Endothelial cell of umbilical vein (primary cell): ENCODE measurements around the gene MLLT6. TPM values are rescaled to one million over a fixed set of nuclear protein-coding genes. Genes with fewer than 3 reads are reported as not detected.

ENCODE experiments used
- BruUV-seq: library from RNA; stranded (reverse); fragments of 400-500 nt; replicated peaks from 2 replicates; lab custom pipeline; 2021; lab: Mats Ljungman, UMichigan
- CTCF ChIA-PET: fragments of 300-600, 350-600 bp; sonication (Branson Sonifier 250); formaldehyde crosslinking; loops from one replicate; lab custom pipeline; 2021; ENCODE audit warnings: antibody characterized with exemption, inconsistent platforms; lab: Charles Lee
- POLR2A ChIA-PET: fragments of 300-600, 350-600 bp; sonication (Branson Sonifier 250); formaldehyde crosslinking; loops from one replicate; lab custom pipeline; 2021; ENCODE audit warnings: antibody characterized with exemption, inconsistent platforms; lab: Charles Lee
- DNase-seq: peaks from one replicate; pipeline ENCODE4 v3.0.0-alpha.2; 2011; ENCODE audit warnings: low read depth, low spot score
- FAIRE-seq: peaks from 2 replicates; lab custom pipeline; 2011; peaks lifted over from hg19 to GRCh38; lab: Jason Lieb, UNC
- H2AFZ ChIP-seq: 2 replicates; pipeline ENCODE4 v1.6.0; 2012; ENCODE audit warnings: low read depth, low read length, control low read depth, inconsistent platforms
- H3K27ac ChIP-seq: 2 replicates; pipeline ENCODE4 v1.5.1; 2011; ENCODE audit warnings: low read depth, mild to moderate bottlenecking, control low read depth, low read length, moderate library complexity; ENCODE audit not compliant: insufficient read depth
- H3K27me3 ChIP-seq, 2 experiments: 2 replicates each; pipeline versions ENCODE4 v1.6.0 to v1.6.1; 2011; ENCODE audit warnings: low read length in 2 of 2, mixed read lengths in 1 of 2; ENCODE audit not compliant: control insufficient read depth in 2 of 2, insufficient read depth in 2 of 2
- H3K36me3 ChIP-seq, 2 experiments: 2 replicates in 1 of 2; 3 replicates in 1 of 2; pipeline ENCODE4 v1.5.1; 2011; ENCODE audit warnings: low read length in 2 of 2, mild to moderate bottlenecking in 1 of 2, moderate library complexity in 1 of 2; ENCODE audit not compliant: control insufficient read depth in 2 of 2, insufficient read depth in 2 of 2; ENCODE audit errors: extremely low read depth in 1 of 2
- H3K4me1 ChIP-seq: 3 replicates; pipeline ENCODE4 v1.5.1; 2011; ENCODE audit warnings: mild to moderate bottlenecking, low read length; ENCODE audit not compliant: control insufficient read depth, insufficient read depth; ENCODE audit errors: extremely low read depth
- H3K4me2 ChIP-seq: 2 replicates; pipeline ENCODE4 v1.6.1; 2011; ENCODE audit warnings: low read length, control low read depth, mixed read lengths; ENCODE audit not compliant: insufficient read depth
- H3K4me3 ChIP-seq, 3 experiments: fragments of 200-600 bp in 1 of 3; sonication (generic), shearing (Covaris generic) in 1 of 3; replicated peaks in 1 of 3; 2 replicates each; pipeline ENCODE4 v1.5.1; 2011 to 2016; ENCODE audit warnings: control low read depth in 3 of 3, low read length in 3 of 3, mild to moderate bottlenecking in 2 of 3, inconsistent platforms in 1 of 3, low read depth in 1 of 3, moderate library complexity in 1 of 3; ENCODE audit not compliant: insufficient read depth in 1 of 3
- H3K79me2 ChIP-seq: 2 replicates; pipeline ENCODE4 v1.6.0; 2012; ENCODE audit warnings: low read length, inconsistent platforms; ENCODE audit not compliant: control insufficient read depth, insufficient read depth
- H3K9ac ChIP-seq: replicated peaks from 2 replicates; pipeline ENCODE3; 2011; ENCODE audit warnings: low read length, control low read depth; ENCODE audit not compliant: insufficient read depth; ENCODE audit errors: extremely low read depth
- H3K9me1 ChIP-seq: replicated peaks from 3 replicates; pipeline ENCODE4 v1.6.0; 2011; ENCODE audit warnings: mild to moderate bottlenecking, low read length; ENCODE audit not compliant: control insufficient read depth, insufficient read depth; ENCODE audit errors: extremely low read depth
- H3K9me3 ChIP-seq: replicated peaks from 2 replicates; pipeline ENCODE4 v1.5.1; 2012; ENCODE audit warnings: low read length, inconsistent platforms; ENCODE audit not compliant: control insufficient read depth, insufficient read depth
- H4K20me1 ChIP-seq: replicated peaks from 2 replicates; pipeline ENCODE3; 2011; ENCODE audit warnings: mild to moderate bottlenecking, low read length; ENCODE audit not compliant: control insufficient read depth, insufficient read depth; ENCODE audit errors: extremely low read depth
- CTCF ChIP-seq, 2 donors: IDR thresholded peaks; 1 replicate in 1 of 2; 2 replicates in 1 of 2; pipeline ENCODE4 v1.5.1; 2011; ENCODE audit warnings: low read length in 2 of 2, mild to moderate bottlenecking in 2 of 2, moderate library complexity in 2 of 2, control low read depth in 1 of 2, inconsistent platforms in 1 of 2, low read depth in 1 of 2; ENCODE audit not compliant: insufficient read depth in 1 of 2; ENCODE audit errors: extremely low read depth in 1 of 2
- EZH2 ChIP-seq: IDR thresholded peaks from 2 replicates; pipeline ENCODE4 v1.6.1; 2012; ENCODE audit warnings: borderline replicate concordance, low read depth, mild to moderate bottlenecking, moderate library complexity, low read length, inconsistent platforms; ENCODE audit not compliant: severe bottlenecking
- FOS ChIP-seq: IDR thresholded peaks from 2 replicates; pipeline ENCODE4 v1.6.1; 2011; ENCODE audit warnings: mild to moderate bottlenecking, low read length, moderate library complexity, borderline replicate concordance; ENCODE audit not compliant: insufficient read depth
- GATA2 ChIP-seq: IDR thresholded peaks from 2 replicates; pipeline ENCODE4 v1.7.0; 2011; ENCODE audit warnings: low read depth, mild to moderate bottlenecking, moderate library complexity, mixed read lengths, low read length; ENCODE audit not compliant: insufficient read length, insufficient read depth
- JUN ChIP-seq: IDR thresholded peaks from 2 replicates; pipeline ENCODE4 v1.6.1; 2011; ENCODE audit warnings: borderline replicate concordance, low read depth; ENCODE audit not compliant: insufficient read length, insufficient read depth
- MAX ChIP-seq: IDR thresholded peaks from 2 replicates; pipeline ENCODE4 v1.6.1; 2011; ENCODE audit not compliant: insufficient read depth, insufficient read length
- MYC ChIP-seq: IDR thresholded peaks from one replicate; pipeline ENCODE4 v1.6.1; 2011; ENCODE audit warnings: mild to moderate bottlenecking, low read depth, low read length
- POLR2A ChIP-seq: IDR thresholded peaks from 2 replicates; pipeline ENCODE4 v1.6.1; 2012; ENCODE audit warnings: low read depth, mild to moderate bottlenecking, control low read depth, low read length
- POLR2AphosphoS5 ChIP-seq: IDR thresholded peaks from 2 replicates; pipeline ENCODE4 v1.6.1; 2012; ENCODE audit warnings: low read depth, mild to moderate bottlenecking, control low read depth, low read length, moderate library complexity; ENCODE audit not compliant: insufficient read depth
- dilution Hi-C: fragments of 300-500 bp; cut with MboI; formaldehyde crosslinking; loops from one replicate; pipeline ENCODE4 v1.15.0; 2019; ENCODE audit warnings: low sequenced_read_pairs; ENCODE audit not compliant: extremely low pct_ligation_motif_present
- intact Hi-C: fragments of 100-400 bp; cut with micrococcal nuclease; formaldehyde crosslinking; loops from one replicate; pipeline ENCODE4 v1.10.0; 2022
- polyA plus RNA-seq, 4 experiments: library from polyadenylated mRNA; depleted of rRNA in 3 of 4; stranded (reverse) in 3 of 4; unstranded in 1 of 4; fragments of >200 nt; gene quantifications; 2 replicates each; pipeline versions ENCODE4 v1.2.1 to v1.2.3, GENCODE V29; 2011 to 2012; ENCODE audit warnings: missing spikeins in 1 of 4
- total RNA-seq: library from RNA; stranded (reverse); gene quantifications from 2 replicates; pipeline ENCODE4 v1.2.3, GENCODE V29; 2021

Gene MLLT6
- total and polyA plus RNA-seq, 2 donors (not counting 3 experiments of a cell fraction or from before 2014, with no cell fraction given): 32.1 to 85.4 TPM

DNA sequence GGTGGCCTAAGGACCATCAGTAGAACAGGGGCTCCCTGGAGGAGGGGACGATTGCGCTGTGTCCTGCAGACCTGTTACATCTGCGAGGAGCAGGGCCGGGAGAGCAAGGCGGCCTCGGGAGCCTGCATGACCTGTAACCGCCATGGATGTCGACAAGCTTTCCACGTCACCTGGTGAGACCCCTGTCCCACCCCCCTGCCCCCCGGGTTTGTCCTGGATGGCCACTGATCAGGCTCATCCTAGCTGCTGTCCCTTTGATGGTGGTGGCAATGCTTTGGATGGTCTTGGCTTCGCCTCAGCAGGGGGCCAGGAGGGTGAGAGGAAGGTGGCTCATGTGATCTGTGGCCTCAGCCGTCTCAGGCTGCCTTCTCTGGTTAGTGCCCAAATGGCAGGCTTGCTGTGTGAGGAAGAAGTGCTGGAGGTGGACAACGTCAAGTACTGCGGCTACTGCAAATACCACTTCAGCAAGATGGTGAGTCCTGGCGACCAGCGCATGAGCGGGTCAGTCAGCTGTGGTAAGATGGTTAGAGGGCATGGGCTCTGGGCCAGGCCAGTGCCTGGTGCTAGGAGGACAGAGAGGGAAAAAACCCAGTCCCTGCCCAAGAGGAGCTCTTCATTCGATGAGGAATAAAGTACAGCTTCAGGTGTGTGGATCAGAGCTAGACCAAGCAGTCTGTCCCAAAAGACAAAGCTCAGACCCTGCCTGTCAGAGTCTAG lies 4.2 kb downstream of the MLLT6 start:
- Histone ChIP-seq H3K27ac (no peak overlapping the region), H3K4me1 (peaks cover 16% of the 10 kb centered on the region), H3K36me3 (peaks cover 0 to 29% of the 10 kb centered on the region in 2 experiments), H3K79me2 (peaks cover 16% of the 10 kb centered on the region), H3K4me2 (no peak overlapping the region), H3K9ac (no peak overlapping the region), H3K9me1 (no peaks in the 10 kb centered on the region), H2AFZ (no peak overlapping the region), H4K20me1 (no peaks in the 10 kb centered on the region), H3K27me3 (no peaks in the 10 kb centered on the region), H3K4me3 (no peak overlapping the region), H3K9me3 (no peaks in the 10 kb centered on the region)
- DNase-seq: no peak
- ChIA-PET POLR2A (no interaction called here), CTCF (interaction anchor here (1.0 to 2.1 kb wide), 3 partner anchors 26 to 37 kb away, joined by 3 to 10 read pairs (median 3); no protein-coding TSS in a partner anchor)
- FAIRE-seq: no peak
- intact Hi-C loops: no loop called here
- dilution Hi-C loops: no loop called here
- BruUV-seq: no TSS peak
- no peak for TF ChIP-seq GATA2
- TF ChIP-seq POLR2A: no peak
- no peak for TF ChIP-seq MAX
- TF ChIP-seq JUN: no peak
- TF ChIP-seq EZH2: no peak
- TF ChIP-seq POLR2AphosphoS5: no peak
- no peak for TF ChIP-seq CTCF (IDR thresholded peaks at IDR 0.05; ENCODE audit: extremely low read depth in 1 of 2, insufficient read depth in 1 of 2, low read depth in 1 of 2, low read length in 2 of 2)
- TF ChIP-seq FOS: no peak
- no peak for TF ChIP-seq MYC
